ENCODE measurements around the gene DUS3L. TPM values are rescaled to one million over a fixed set of nuclear protein-coding genes. Genes with fewer than 3 reads are reported as not detected.
"Not testable (repeated sequence)": the region's sequence is repeated elsewhere in the genome, so short reads cannot be mapped to it uniquely, and the experiment has no call there.

The DUS3L gene
- total RNA-seq, 1 donor from 2014 or later: 18.4 TPM

- H3K27ac Mint-ChIP-seq (ENCODE audit: unreplicated experiment): no peak overlapping the region
- no peaks in the 10 kb centered on the region for H3K4me1 Mint-ChIP-seq (ENCODE audit: low read depth)
- no peak for DNase-seq (ENCODE audit: low spot score)
- H3K36me3 Mint-ChIP-seq (ENCODE audit: low read depth): no peaks in the 10 kb centered on the region
- H3K9me3 Mint-ChIP-seq (ENCODE audit: low read depth): no peaks in the 10 kb centered on the region
- no peak for TF ChIP-seq CTCF (IDR thresholded peaks at IDR 0.05)
- H3K27me3 Mint-ChIP-seq (ENCODE audit: low read depth): peaks cover 15% of the 10 kb centered on the region
- H3K4me3 Mint-ChIP-seq (ENCODE audit: unreplicated experiment): no peak overlapping the region
These were observed 41.5 kb downstream of the DUS3L start for GRCh38 chr19:5749505-5749904.

GRCh38 chr19:5748920-5749319 lies 42.0 kb downstream of the DUS3L start:
- H3K27me3 Mint-ChIP-seq (ENCODE audit: low read depth): peaks cover 18% of the 10 kb centered on the region
- H3K27ac Mint-ChIP-seq (ENCODE audit: unreplicated experiment); H3K9me3 Mint-ChIP-seq (ENCODE audit: low read depth); H3K4me1 Mint-ChIP-seq (ENCODE audit: low read depth); DNase-seq (ENCODE audit: low spot score); H3K36me3 Mint-ChIP-seq (ENCODE audit: low read depth); H3K4me3 Mint-ChIP-seq (ENCODE audit: unreplicated experiment): not testable (repeated sequence)

GRCh38 chr19:5744999-5745398 lies 46.0 kb downstream of the DUS3L start:
- H3K36me3 Mint-ChIP-seq (ENCODE audit: low read depth): not testable (repeated sequence)
- H3K27me3 Mint-ChIP-seq (ENCODE audit: low read depth): peaks cover 28% of the 10 kb centered on the region

GRCh38 chr19:5743630-5744029 lies 47.3 kb downstream of the DUS3L start:
- H3K4me3 Mint-ChIP-seq (ENCODE audit: unreplicated experiment): no peak overlapping the region

More at GRCh38 chr19:5744999-5745398, 46.0 kb downstream of the DUS3L start:
- H3K4me1 Mint-ChIP-seq (ENCODE audit: low read depth); H3K9me3 Mint-ChIP-seq (ENCODE audit: low read depth); DNase-seq (ENCODE audit: low spot score); H3K4me3 Mint-ChIP-seq (ENCODE audit: unreplicated experiment); H3K27ac Mint-ChIP-seq (ENCODE audit: unreplicated experiment): not testable (repeated sequence)

GRCh38 chr19:5742051-5742450 lies 48.9 kb downstream of the DUS3L start:
- DNase-seq (ENCODE audit: low spot score): no peak
- H3K36me3 Mint-ChIP-seq (ENCODE audit: low read depth): no peaks in the 10 kb centered on the region
- TF ChIP-seq CTCF (IDR thresholded peaks at IDR 0.05): no peak
- no peaks in the 10 kb centered on the region for H3K9me3 Mint-ChIP-seq (ENCODE audit: low read depth)
- H3K27me3 Mint-ChIP-seq (ENCODE audit: low read depth): peaks cover 25% of the 10 kb centered on the region
- H3K4me1 Mint-ChIP-seq (ENCODE audit: low read depth): no peaks in the 10 kb centered on the region
- H3K4me3 Mint-ChIP-seq (ENCODE audit: unreplicated experiment): no peak overlapping the region
- H3K27ac Mint-ChIP-seq (ENCODE audit: unreplicated experiment): no peak overlapping the region

More at GRCh38 chr19:5743630-5744029, 47.3 kb downstream of the DUS3L start:
- H3K4me1 Mint-ChIP-seq (ENCODE audit: low read depth): no peaks in the 10 kb centered on the region
- no peak overlapping the region for H3K27ac Mint-ChIP-seq (ENCODE audit: unreplicated experiment)
- H3K27me3 Mint-ChIP-seq (ENCODE audit: low read depth): peaks cover 28% of the 10 kb centered on the region
- no peak for DNase-seq (ENCODE audit: low spot score)
- TF ChIP-seq CTCF (IDR thresholded peaks at IDR 0.05): no peak
- H3K36me3 Mint-ChIP-seq (ENCODE audit: low read depth): no peaks in the 10 kb centered on the region
- no peaks in the 10 kb centered on the region for H3K9me3 Mint-ChIP-seq (ENCODE audit: low read depth)

- Mint-ChIP-seq H3K4me3 (ENCODE audit: unreplicated experiment) (no peak overlapping the region), H3K27me3 (ENCODE audit: low read depth) (peaks cover 11% of the 10 kb centered on the region)
- TF ChIP-seq CTCF (IDR thresholded peaks at IDR 0.05): no peak
These were observed 52.5 kb downstream of the DUS3L start for GRCh38 chr19:5738423-5738822.

More at GRCh38 chr19:5738423-5738822, 52.5 kb downstream of the DUS3L start:
- Mint-ChIP-seq H3K27ac (ENCODE audit: unreplicated experiment) (no peak overlapping the region), H3K4me1 (ENCODE audit: low read depth) (no peaks in the 10 kb centered on the region), H3K9me3 (ENCODE audit: low read depth) (no peaks in the 10 kb centered on the region), H3K36me3 (ENCODE audit: low read depth) (no peaks in the 10 kb centered on the region)
- DNase-seq (ENCODE audit: low spot score): no peak

Other genes starting within 250 kb of the DUS3L start
- 1.7 to 17.0 TPM (median 2.0 TPM) in 3 replicates for gene TINCR, start 223.2 kb downstream of the DUS3L start, total RNA-seq
- gene SAFB2, start 168.4 kb downstream of the DUS3L start, total RNA-seq: 48.2 to 62.7 TPM (median 49.2 TPM) in 3 replicates
- gene SAFB, start 168.1 kb downstream of the DUS3L start, total RNA-seq: 56.6 to 77.1 TPM (median 58.3 TPM) in 3 replicates
- 61.0 to 66.6 TPM (median 65.3 TPM) in 3 replicates for gene MICOS13, start 110.6 kb downstream of the DUS3L start, total RNA-seq
- gene HSD11B1L, start 110.1 kb downstream of the DUS3L start, total RNA-seq: 7.2 to 9.9 TPM (median 9.9 TPM) in 3 replicates
- 537 to 578 TPM (median 548 TPM) in 3 replicates for gene RPL36, start 100.9 kb downstream of the DUS3L start, total RNA-seq
- 59.1 to 116 TPM (median 116 TPM) in 3 replicates for gene LONP1, start 71.0 kb downstream of the DUS3L start, total RNA-seq
- not detected in 3 replicates for gene CATSPERD, start 70.5 kb downstream of the DUS3L start, total RNA-seq
- 1.2 to 1.4 TPM (median 1.3 TPM) in 3 replicates for gene PRR22, start 6.4 kb downstream of the DUS3L start, total RNA-seq
- gene NRTN, start 13.9 kb upstream of the DUS3L start, total RNA-seq: 0.54 to 0.77 TPM in 2 of 3 replicates, not detected in the other
- not detected in 3 replicates for gene FUT6, start 48.5 kb upstream of the DUS3L start, total RNA-seq
- not detected in 3 replicates for gene FUT3, start 60.3 kb upstream of the DUS3L start, total RNA-seq
- gene FUT5, start 79.4 kb upstream of the DUS3L start, total RNA-seq: not detected in 3 replicates
- gene NDUFA11, start 112.6 kb upstream of the DUS3L start, total RNA-seq: 202 to 224 TPM (median 204 TPM) in 3 replicates
- gene VMAC, start 113.7 kb upstream of the DUS3L start, total RNA-seq: 5.6 to 6.5 TPM (median 6.1 TPM) in 3 replicates
- 7.2 to 11.9 TPM (median 10.5 TPM) in 3 replicates for gene CAPS, start 123.1 kb upstream of the DUS3L start, total RNA-seq
- 53.5 to 65.5 TPM (median 57.7 TPM) in 3 replicates for gene RANBP3, start 187.0 kb upstream of the DUS3L start, total RNA-seq

Data from chondrocyte (in vitro differentiated cells).